Measurements from ENCODE around the gene PLXDC2. TPM values are rescaled to one million over a fixed set of nuclear protein-coding genes. Genes with fewer than 3 reads are reported as not detected.

Gene PLXDC2
- total and polyA plus RNA-seq, 10 of the 15 experiments (the other 5 are each of a cell fraction or from before 2014, with no cell fraction given) = 0.05 to 1.8 (median 0.14) TPM; not detected in 2

DNA sequence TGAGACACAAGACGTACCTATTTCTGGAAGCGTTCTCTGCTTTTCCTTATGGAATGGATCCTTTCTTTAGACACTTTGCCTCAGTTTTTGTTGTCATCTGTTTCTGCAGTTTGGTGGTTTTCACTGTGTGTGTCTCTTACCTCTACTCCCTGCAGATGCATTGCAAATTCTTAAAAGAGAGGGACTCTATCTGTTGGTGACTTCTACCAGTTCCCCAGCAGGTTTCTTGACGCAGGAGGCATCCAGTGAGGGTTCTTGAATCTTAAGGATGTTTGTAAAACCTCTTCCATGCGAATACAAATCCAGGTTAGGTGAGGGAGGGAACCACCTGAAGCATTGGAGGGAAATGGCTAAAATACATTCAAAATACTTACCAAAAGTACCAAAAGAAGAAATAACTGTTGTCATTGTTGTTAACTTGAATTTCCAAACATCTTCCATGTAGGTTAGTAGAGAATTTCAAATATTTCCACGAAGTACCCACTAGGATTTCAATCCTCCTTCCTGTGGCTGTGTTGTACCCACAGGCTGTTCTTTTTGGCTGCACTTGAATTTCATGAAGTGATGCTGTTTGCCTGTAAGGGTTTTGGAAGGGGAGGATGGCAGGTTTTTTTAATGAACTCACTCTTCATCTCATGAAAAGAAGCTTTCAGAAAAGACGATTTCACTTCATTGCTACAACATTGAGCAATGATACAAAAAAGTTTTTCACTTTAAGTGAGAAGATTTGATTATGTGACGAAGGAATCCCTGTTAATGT lies 32.2 kb downstream of the PLXDC2 start:
- no peaks in the 10 kb centered on the region for H4K20me1 ChIP-seq (ENCODE audit: control insufficient read depth, insufficient read depth)
- 9% methylated on average over 7 of the region's 7 CpGs for WGBS (ENCODE audit: insufficient coverage, insufficient replicate concordance, low lambda C conversion rate, missing lambda C conversion rate)
- ATAC-seq (no peak), DNase-seq (ENCODE audit: low read depth, low spot score) (no peak), FAIRE-seq (no peak)
- POLR2A ChIA-PET = no interaction called here
- SMC1A ChIA-PET (ENCODE audit: uncharacterized antibody, unreplicated experiment) = no interaction called here
- no peak overlapping the region for H3K4me3 ChIP-seq
- no peaks in the 10 kb centered on the region for H3K27me3 ChIP-seq (replicated peaks in 1 of 2; ENCODE audit: control insufficient read depth in 2 of 2, insufficient read depth in 2 of 2, low read length in 1 of 2)
- H3K79me2 ChIP-seq (ENCODE audit: control insufficient read depth, insufficient read depth, low read length) = no peaks in the 10 kb centered on the region
- no TSS peak for BruUV-seq (replicated peaks)
- intact Hi-C loops (cut with micrococcal nuclease; ENCODE audit: unreplicated experiment) (no loop called here), in situ Hi-C loops (cut with MboI) (no loop called here)
- H3K9me3 ChIP-seq (replicated peaks; ENCODE audit: control insufficient read depth, insufficient read depth, low read length) = no peaks in the 10 kb centered on the region
- H3K36me3 ChIP-seq (ENCODE audit: control insufficient read depth in 2 of 2, insufficient read depth in 2 of 2, low read length in 1 of 2) = no peaks in the 10 kb centered on the region
- no peak overlapping the region for H2AFZ ChIP-seq (ENCODE audit: control insufficient read depth, low read depth, low read length)
- RAD21 ChIA-PET (ENCODE audit: unreplicated experiment) = no interaction called here
- H3K27ac ChIP-seq (ENCODE audit: control insufficient read depth, insufficient read depth) = no peak overlapping the region
- no peak for TF ChIP-seq CREM (IDR thresholded peaks at IDR 0.05; ENCODE audit: low read depth)
- TF ChIP-seq PAX5 (IDR thresholded peaks at IDR 0.05; ENCODE audit: borderline replicate concordance, low read depth, low read length) = no peak
- no peak for TF ChIP-seq ZNF207 (IDR thresholded peaks at IDR 0.05; ENCODE audit: borderline replicate concordance)
- no peak for TF ChIP-seq CUX1 (IDR thresholded peaks at IDR 0.05; ENCODE audit: insufficient replicate concordance, low read depth, low read length)
- TF ChIP-seq NR2C1 (IDR thresholded peaks at IDR 0.05) = no peak
- TF ChIP-seq CBFB (IDR thresholded peaks at IDR 0.05; ENCODE audit: low read depth) = no peak
- no peak for TF ChIP-seq GABPA (IDR thresholded peaks at IDR 0.05; ENCODE audit: low read depth)
- no peak for TF ChIP-seq TCF3 (IDR thresholded peaks at IDR 0.05; ENCODE audit: borderline replicate concordance, insufficient read depth, low read depth, low read length)
- no peak for TF ChIP-seq POLR2AphosphoS2 (IDR thresholded peaks at IDR 0.05; ENCODE audit: low read depth, low read length)
- no peak for TF ChIP-seq RAD51 (IDR thresholded peaks at IDR 0.05)
- no peak for TF ChIP-seq ZNF217 (IDR thresholded peaks at IDR 0.05)
- TF ChIP-seq ELK1 (IDR thresholded peaks at IDR 0.05; ENCODE audit: low read depth, low read length) = no peak
- TF ChIP-seq MTA2 (IDR thresholded peaks at IDR 0.05; ENCODE audit: low read depth) = no peak
- TF ChIP-seq HDAC2 (IDR thresholded peaks at IDR 0.05) = no peak
- no peak overlapping the region for H3K9ac ChIP-seq (ENCODE audit: control insufficient read depth, insufficient read depth, low read length)
- CTCF ChIA-PET = no interaction called here
- no peaks in the 10 kb centered on the region for H3K4me1 ChIP-seq (ENCODE audit: control insufficient read depth, insufficient read depth, low read length)
- H3K4me2 ChIP-seq (ENCODE audit: control insufficient read depth, insufficient read depth) = no peak overlapping the region
